ENCODE measurements around the gene SNRPB. TPM values are rescaled to one million over a fixed set of nuclear protein-coding genes. Genes with fewer than 3 reads are reported as not detected.

Gene SNRPB
- total and polyA plus RNA-seq, 2 of the 13 experiments (the other 11 are each of a cell fraction or from before 2014, with no cell fraction given) = 473 to 844 TPM

- TF ChIP-seq NRL (CRISPR knock-in tag; IDR thresholded peaks at IDR 0.05; ENCODE audit: borderline replicate concordance) = no peak
- no peak for TF ChIP-seq ZNF672 (CRISPR knock-in tag; IDR thresholded peaks at IDR 0.05)
- no peak for TF ChIP-seq ZNF343 (CRISPR knock-in tag; IDR thresholded peaks at IDR 0.05)
- TF ChIP-seq ZNF224 (CRISPR knock-in tag; IDR thresholded peaks at IDR 0.05) = 0 out of 2 replicates have a peak, but pooled peaks have one; percentile 83
- TF ChIP-seq TMF1 (CRISPR knock-in tag; IDR thresholded peaks at IDR 0.05; ENCODE audit: low read depth) = no peak; the same call in 1 of the 2 replicates
- no peak for TF ChIP-seq THRA (CRISPR knock-in tag; IDR thresholded peaks at IDR 0.05; ENCODE audit: borderline replicate concordance)
- no peak; the same call in 1 of the 2 replicates for TF ChIP-seq ZNF563 (CRISPR knock-in tag; IDR thresholded peaks at IDR 0.05)
- TF ChIP-seq DMAP1 (CRISPR knock-in tag; IDR thresholded peaks at IDR 0.05) = no peak
- TF ChIP-seq NFE2 (CRISPR knock-in tag; IDR thresholded peaks at IDR 0.05) = no peak
- TF ChIP-seq ARNTL (CRISPR knock-in tag; IDR thresholded peaks at IDR 0.05) = no peak
- no peak for TF ChIP-seq RFX1 (IDR thresholded peaks at IDR 0.05)
- TF ChIP-seq PHF21A (CRISPR knock-in tag; IDR thresholded peaks at IDR 0.05) = no peak
- no peak for TF ChIP-seq SALL2 (CRISPR knock-in tag; IDR thresholded peaks at IDR 0.05)
- no peak for TF ChIP-seq ZNF784 (CRISPR knock-in tag; IDR thresholded peaks at IDR 0.05; ENCODE audit: borderline replicate concordance)
- TF ChIP-seq THYN1 (CRISPR knock-in tag; IDR thresholded peaks at IDR 0.05; ENCODE audit: borderline replicate concordance, low read depth) = no peak
- peak; percentile 25; the same call in 1 of the 2 replicates for TF ChIP-seq ZNF75D (CRISPR knock-in tag; IDR thresholded peaks at IDR 0.05; ENCODE audit: borderline replicate concordance)
- TF ChIP-seq ZSCAN31 (CRISPR knock-in tag; IDR thresholded peaks at IDR 0.05; ENCODE audit: low read depth) = peak; percentile 0; the same call in 1 of the 2 replicates
- TF ChIP-seq KLF16 (CRISPR knock-in tag; IDR thresholded peaks at IDR 0.05) = no peak
- no peak for TF ChIP-seq KDM2A (CRISPR knock-in tag; IDR thresholded peaks at IDR 0.05; ENCODE audit: borderline replicate concordance, low read depth)
- TF ChIP-seq NCOA2 (CRISPR knock-in tag; IDR thresholded peaks at IDR 0.05) = no peak
- TF ChIP-seq MXI1 (IDR thresholded peaks at IDR 0.05; ENCODE audit: borderline replicate concordance, low read depth, low read length) = no peak
- TF ChIP-seq ZBTB44 (CRISPR knock-in tag; IDR thresholded peaks at IDR 0.05) = no peak
- TF ChIP-seq HNF4G (IDR thresholded peaks at IDR 0.05; ENCODE audit: borderline replicate concordance, low read depth, low read length) = no peak
- no peak for TF ChIP-seq HNF4G (CRISPR knock-in tag; IDR thresholded peaks at IDR 0.05; ENCODE audit: borderline replicate concordance, low read depth)
- no peak for TF ChIP-seq RXRB (CRISPR knock-in tag; IDR thresholded peaks at IDR 0.05; ENCODE audit: borderline replicate concordance)
- no peak for TF ChIP-seq ZNF773 (CRISPR knock-in tag; IDR thresholded peaks at IDR 0.05; ENCODE audit: borderline replicate concordance)
- no peak for TF ChIP-seq NFKB2 (CRISPR knock-in tag; IDR thresholded peaks at IDR 0.05; ENCODE audit: borderline replicate concordance)
- no peak for TF ChIP-seq PRMT3 (CRISPR knock-in tag; IDR thresholded peaks at IDR 0.05; ENCODE audit: borderline replicate concordance, low read depth)
- TF ChIP-seq ZMAT3 (CRISPR knock-in tag; conservative IDR thresholded peaks at IDR 0.05) = no peak
These were observed 37.5 kb upstream of the SNRPB start (continued) for GRCh38 chr20:2507875-2508630.
